HepG2 (cell line): Measurements from ENCODE around the gene TMCC1. TPM values are rescaled to one million over a fixed set of nuclear protein-coding genes. Genes with fewer than 3 reads are reported as not detected.

Source experiments
- AGO1 ChIP-seq: fragments of 200-400 bp; formaldehyde crosslinking; IDR thresholded peaks from 2 replicates; pipeline ENCODE4 v1.6.1; 2017; ENCODE audit warnings: mild to moderate bottlenecking, low read depth, low read length, moderate library complexity; ENCODE audit not compliant: poor library complexity, severe bottlenecking
- AGO2 ChIP-seq: fragments of 200-400 bp; formaldehyde crosslinking; optimal IDR thresholded peaks from 2 replicates; pipeline ENCODE3; 2017; ENCODE audit warnings: mild to moderate bottlenecking, low read depth, low read length, moderate library complexity
- ARNT2 ChIP-seq: sonication (generic); formaldehyde crosslinking; IDR thresholded peaks from 2 replicates; pipeline ENCODE4 v1.8.0; 2022; ENCODE audit warnings: mild to moderate bottlenecking, low read depth, missing genetic modification reagents, moderate library complexity
- ESRRA ChIP-seq: sonication (generic); formaldehyde crosslinking; IDR thresholded peaks from 2 replicates; pipeline ENCODE4 v1.5.1; 2020; ENCODE audit warnings: mild to moderate bottlenecking, low read depth, missing genetic modification reagents
- HIC2 ChIP-seq: sonication (generic); formaldehyde crosslinking; IDR thresholded peaks from 2 replicates; pipeline ENCODE4 v1.9.0; 2022; ENCODE audit warnings: low read depth, missing genetic modification reagents
- NFE2 ChIP-seq: sonication (generic); formaldehyde crosslinking; IDR thresholded peaks from 2 replicates; pipeline ENCODE4 v1.4.0; 2020; ENCODE audit warnings: missing genetic modification reagents
- NFE2L2 ChIP-seq: fragments of 150-350 bp; IDR thresholded peaks from 2 replicates; pipeline ENCODE4 v1.6.1; 2014; ENCODE audit warnings: low read length
- ONECUT2 ChIP-seq: sonication (generic); formaldehyde crosslinking; IDR thresholded peaks from 2 replicates; pipeline ENCODE4 v1.4.0; 2020; ENCODE audit warnings: missing genetic modification reagents
- POGZ ChIP-seq: sonication (generic); formaldehyde crosslinking; IDR thresholded peaks from 2 replicates; pipeline ENCODE4 v1.4.0; 2020; ENCODE audit warnings: mild to moderate bottlenecking, missing genetic modification reagents
- SSRP1 ChIP-seq: IDR thresholded peaks from 2 replicates; pipeline ENCODE4 v1.6.1; 2016; ENCODE audit warnings: control low read depth
- STAG1 ChIP-seq: sonication (generic); formaldehyde crosslinking; IDR thresholded peaks from 2 replicates; pipeline ENCODE4 v1.4.0; 2020; ENCODE audit warnings: missing genetic modification reagents
- TAF1 ChIP-seq: sonication (generic); formaldehyde crosslinking; IDR thresholded peaks from 2 replicates; pipeline ENCODE4 v1.4.0; 2020; ENCODE audit warnings: missing genetic modification reagents
- TAF15 ChIP-seq: fragments of 200-400 bp; formaldehyde crosslinking; IDR thresholded peaks from one replicate; pipeline ENCODE4 v1.6.1; 2018; ENCODE audit warnings: mild to moderate bottlenecking, low read depth, low read length; ENCODE audit not compliant: poor library complexity, severe bottlenecking
- TCF12 ChIP-seq, 2 experiments: fragments of 450-650 bp in 1 of 2; sonication (generic) in 1 of 2; formaldehyde crosslinking in 1 of 2; IDR thresholded peaks; 2 replicates each; pipeline versions ENCODE4 v1.6.1 to v1.8.0; 2017 to 2022; ENCODE audit warnings: antibody characterized with exemption in 1 of 2, mild to moderate bottlenecking in 1 of 2, missing genetic modification reagents in 1 of 2, moderate library complexity in 1 of 2
- XBP1 ChIP-seq: sonication (generic); formaldehyde crosslinking; IDR thresholded peaks from 2 replicates; pipeline ENCODE4 v1.5.0; 2020; ENCODE audit warnings: missing genetic modification reagents
- XRCC5 ChIP-seq: fragments of 200-400 bp; formaldehyde crosslinking; optimal IDR thresholded peaks from 2 replicates; pipeline ENCODE3; 2017; ENCODE audit warnings: mild to moderate bottlenecking, low read length
- ZBTB21 ChIP-seq: sonication (generic); formaldehyde crosslinking; IDR thresholded peaks from 2 replicates; pipeline ENCODE4 v1.4.0; 2020; ENCODE audit warnings: missing genetic modification reagents
- ZNF143 ChIP-seq: sonication (generic); formaldehyde crosslinking; IDR thresholded peaks from 2 replicates; pipeline ENCODE4 v1.4.0; 2020; ENCODE audit warnings: missing genetic modification reagents
- ZNF335 ChIP-seq: sonication (generic); formaldehyde crosslinking; IDR thresholded peaks from 2 replicates; pipeline ENCODE4 v1.4.0; 2020; ENCODE audit warnings: missing genetic modification reagents
- ZNF607 ChIP-seq: sonication (generic); formaldehyde crosslinking; IDR thresholded peaks from 2 replicates; pipeline ENCODE4 v1.5.1; 2020; ENCODE audit warnings: missing genetic modification reagents, mild to moderate bottlenecking, borderline replicate concordance
- ZNF646 ChIP-seq: sonication (generic); formaldehyde crosslinking; IDR thresholded peaks from 2 replicates; pipeline ENCODE4 v1.9.0; 2021; ENCODE audit warnings: mild to moderate bottlenecking, missing genetic modification reagents
- polyA plus RNA-seq, 8 experiments: library from polyadenylated mRNA; depleted of rRNA in 3 of 8; stranded (reverse) in 7 of 8; unstranded in 1 of 8; fragments of >200 nt; fragmentation: Illumina TruSeq in 4 of 8; extraction: Trizol in 4 of 8; gene quantifications; 2 replicates each; pipeline versions ENCODE4 v1.2.1 to v1.2.3, GENCODE V29; 2011 to 2016; ENCODE audit warnings: low read depth in 4 of 8, missing spikeins in 1 of 8, mixed read lengths in 1 of 8; ENCODE audit not compliant: insufficient read depth in 1 of 8
- total RNA-seq, 5 experiments: library from RNA; depleted of rRNA; stranded (reverse); fragments of >200 nt; fragmentation: Illumina TruSeq; extraction: Trizol; gene quantifications; 2 replicates each; pipeline ENCODE4 v1.2.3, GENCODE V29; 2016; ENCODE audit warnings: low read depth in 1 of 5

TMCC1 gene
- total and polyA plus RNA-seq, 2 of the 13 experiments (the other 11 are each of a cell fraction or from before 2014, with no cell fraction given): 12.1 to 264 TPM

GRCh38 chr3:129623447-129624118 lies 269.9 kb downstream of the TMCC1 start (continued):
- 0 out of 2 replicates have a peak, but pooled peaks have one; percentile 24 for TF ChIP-seq ZNF646
- TF ChIP-seq AGO2: no peak
- TF ChIP-seq TAF1 (CRISPR knock-in tag): peak; percentile 27; the same call in 1 of the 2 replicates
- no peak for TF ChIP-seq ARNT2 (CRISPR knock-in tag)
- no peak for TF ChIP-seq XRCC5
- 0 out of 2 replicates have a peak, but pooled peaks have one; percentile 33 for TF ChIP-seq POGZ (CRISPR knock-in tag)
- TF ChIP-seq SSRP1 (CRISPR knock-in tag): no peak
- 0 out of 2 replicates have a peak, but pooled peaks have one; percentile 34 for TF ChIP-seq HIC2 (CRISPR knock-in tag)
- no peak for TF ChIP-seq ZNF143 (CRISPR knock-in tag)
- 0 out of 2 replicates have a peak, but pooled peaks have one; percentile 40 for TF ChIP-seq ZNF335 (CRISPR knock-in tag)
- no peak for TF ChIP-seq NFE2L2
- no peak for TF ChIP-seq ONECUT2 (CRISPR knock-in tag)
- TF ChIP-seq TCF12 (IDR thresholded peaks at IDR 0.05): no peak
- no peak for TF ChIP-seq TCF12 (CRISPR knock-in tag; IDR thresholded peaks at IDR 0.05)
- no peak for TF ChIP-seq TAF15
- no peak for TF ChIP-seq XBP1
- no peak for TF ChIP-seq ZBTB21 (CRISPR knock-in tag)
- TF ChIP-seq ZNF607 (CRISPR knock-in tag): no peak
- TF ChIP-seq NFE2: no peak
- no peak for TF ChIP-seq STAG1 (CRISPR knock-in tag)
- no peak for TF ChIP-seq ESRRA (CRISPR knock-in tag)
- TF ChIP-seq AGO1: no peak
